Measurements from ENCODE around the gene LCP1.
"Not testable (repeated sequence)": the region's sequence is repeated elsewhere in the genome, so short reads cannot be mapped to it uniquely, and the experiment has no call there.

The LCP1 gene, protein sequence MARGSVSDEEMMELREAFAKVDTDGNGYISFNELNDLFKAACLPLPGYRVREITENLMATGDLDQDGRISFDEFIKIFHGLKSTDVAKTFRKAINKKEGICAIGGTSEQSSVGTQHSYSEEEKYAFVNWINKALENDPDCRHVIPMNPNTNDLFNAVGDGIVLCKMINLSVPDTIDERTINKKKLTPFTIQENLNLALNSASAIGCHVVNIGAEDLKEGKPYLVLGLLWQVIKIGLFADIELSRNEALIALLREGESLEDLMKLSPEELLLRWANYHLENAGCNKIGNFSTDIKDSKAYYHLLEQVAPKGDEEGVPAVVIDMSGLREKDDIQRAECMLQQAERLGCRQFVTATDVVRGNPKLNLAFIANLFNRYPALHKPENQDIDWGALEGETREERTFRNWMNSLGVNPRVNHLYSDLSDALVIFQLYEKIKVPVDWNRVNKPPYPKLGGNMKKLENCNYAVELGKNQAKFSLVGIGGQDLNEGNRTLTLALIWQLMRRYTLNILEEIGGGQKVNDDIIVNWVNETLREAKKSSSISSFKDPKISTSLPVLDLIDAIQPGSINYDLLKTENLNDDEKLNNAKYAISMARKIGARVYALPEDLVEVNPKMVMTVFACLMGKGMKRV

DNA sequence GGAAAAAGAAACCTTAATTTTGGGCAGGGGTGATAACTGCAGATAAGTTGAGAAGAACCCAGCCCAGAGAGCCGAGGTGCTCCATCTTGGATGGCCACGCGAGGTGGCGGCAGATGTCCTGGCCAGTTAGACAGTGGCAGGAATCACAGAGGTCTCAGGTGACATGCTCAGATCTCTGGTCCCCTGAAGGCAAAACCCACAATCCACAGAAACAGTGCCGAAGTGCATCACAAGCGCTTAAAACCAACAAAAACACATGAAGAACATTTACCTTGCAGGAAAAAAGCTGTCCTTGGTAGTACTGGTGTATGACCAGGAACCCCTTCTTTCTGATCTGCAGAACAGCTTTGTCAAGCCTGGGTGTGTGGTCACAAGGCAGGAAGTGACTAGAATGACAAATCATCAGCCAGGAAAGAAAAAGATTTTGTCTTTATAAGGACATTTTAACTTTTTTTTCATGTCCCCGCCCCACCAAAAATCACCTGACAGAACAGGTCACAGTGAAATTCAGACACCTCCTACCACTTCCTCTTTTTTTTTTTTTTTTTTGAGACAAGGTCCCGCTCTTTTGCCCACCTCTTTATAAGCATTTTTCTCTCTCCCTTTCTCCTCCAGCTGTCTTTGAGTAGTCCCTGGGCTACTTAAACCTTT, at the start of gene LCP1:
Gene LCP1 (minus strand): TSS at position 338 of the 651 bp plus-strand sequence. CDS start 22,515 bp downstream, outside the sequence.
- peak; percentile 63 to 81 for DNase-seq (ENCODE audit: low read depth in 2 of 2)

DNA sequence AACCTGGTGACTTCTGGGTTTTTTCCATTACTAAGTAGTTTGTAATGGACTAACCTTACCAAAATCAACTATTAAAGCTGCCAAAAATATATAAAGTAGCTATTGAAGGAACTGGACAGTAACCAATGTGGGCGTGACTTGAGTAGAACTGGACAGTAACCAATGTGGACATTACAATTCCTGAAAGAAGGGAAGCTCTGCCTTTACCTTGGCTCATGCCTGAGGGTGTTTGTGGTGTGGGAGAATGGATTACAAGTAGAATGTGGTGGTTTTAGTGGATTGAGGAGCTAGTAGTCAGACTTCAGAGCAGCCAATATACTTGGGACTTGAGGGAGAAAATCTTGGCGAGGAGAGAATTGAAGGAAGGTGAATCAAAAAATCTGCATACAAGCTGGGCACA, 47.3 kb upstream of the LCP1 start:
- DNase-seq (ENCODE audit: low read depth in 2 of 2) = no peak

DNA sequence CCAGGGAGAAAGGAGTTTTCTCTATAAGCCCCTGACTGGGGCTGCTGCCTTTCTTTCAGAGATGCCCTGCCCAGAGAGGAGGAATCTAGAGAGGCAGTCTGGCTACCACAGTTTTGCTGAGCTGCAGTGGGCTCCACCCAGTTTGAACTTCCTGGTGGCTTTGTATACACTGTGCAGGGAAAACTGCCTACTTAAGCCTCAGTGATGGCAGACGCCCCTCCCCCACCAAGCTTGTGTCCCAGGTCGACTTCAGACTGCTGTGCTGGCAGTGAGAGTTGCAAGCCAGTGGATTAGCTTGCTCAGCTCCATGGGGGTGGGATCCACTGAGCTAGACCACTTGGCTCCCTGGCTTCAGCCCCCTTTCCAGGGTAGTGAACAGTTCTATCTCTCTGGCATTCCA, 38.3 kb upstream of the LCP1 start:
- not testable (repeated sequence) for DNase-seq (ENCODE audit: low read depth in 2 of 2)

DNA sequence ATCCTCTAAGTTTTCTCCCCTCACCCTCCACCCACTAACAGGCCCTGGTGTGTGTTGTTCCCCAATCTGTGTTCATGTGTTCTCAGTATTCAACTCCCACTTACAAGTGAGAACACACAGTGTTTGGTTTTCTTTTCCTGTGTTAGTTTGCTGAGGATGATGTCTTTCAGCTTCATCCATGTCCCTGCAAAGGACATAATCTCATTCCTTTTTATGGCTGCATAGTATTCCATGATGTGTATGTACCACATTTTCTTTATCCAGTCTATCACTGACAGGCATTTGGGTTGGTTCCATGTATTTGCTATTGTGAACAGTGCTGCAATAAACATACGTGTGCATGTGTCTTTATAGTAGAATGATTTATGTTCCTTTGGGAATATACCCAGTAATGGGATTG, 32.8 kb upstream of the LCP1 start:
- not testable (repeated sequence) for DNase-seq (ENCODE audit: low read depth in 2 of 2)

DNA sequence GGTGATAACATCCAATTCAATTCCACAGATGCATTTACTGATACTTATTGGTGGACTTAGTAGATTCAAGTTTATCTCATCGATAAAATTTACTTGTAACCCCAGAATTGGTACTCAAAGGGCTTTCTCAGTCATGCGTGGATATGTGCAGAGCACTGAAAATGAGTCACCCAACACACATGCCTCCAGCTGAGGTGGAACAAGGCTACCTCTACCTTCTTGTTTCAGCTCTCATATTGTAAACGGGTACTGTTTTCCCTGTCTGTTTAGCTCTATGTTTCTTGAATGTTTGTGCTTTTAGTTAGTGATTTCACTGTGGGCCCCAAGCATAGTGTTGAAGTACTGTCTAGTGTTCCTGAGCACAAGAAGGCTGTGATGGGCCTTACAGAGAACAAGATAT, 31.3 kb upstream of the LCP1 start:
- DNase-seq (ENCODE audit: low read depth in 2 of 2) = no peak

DNA sequence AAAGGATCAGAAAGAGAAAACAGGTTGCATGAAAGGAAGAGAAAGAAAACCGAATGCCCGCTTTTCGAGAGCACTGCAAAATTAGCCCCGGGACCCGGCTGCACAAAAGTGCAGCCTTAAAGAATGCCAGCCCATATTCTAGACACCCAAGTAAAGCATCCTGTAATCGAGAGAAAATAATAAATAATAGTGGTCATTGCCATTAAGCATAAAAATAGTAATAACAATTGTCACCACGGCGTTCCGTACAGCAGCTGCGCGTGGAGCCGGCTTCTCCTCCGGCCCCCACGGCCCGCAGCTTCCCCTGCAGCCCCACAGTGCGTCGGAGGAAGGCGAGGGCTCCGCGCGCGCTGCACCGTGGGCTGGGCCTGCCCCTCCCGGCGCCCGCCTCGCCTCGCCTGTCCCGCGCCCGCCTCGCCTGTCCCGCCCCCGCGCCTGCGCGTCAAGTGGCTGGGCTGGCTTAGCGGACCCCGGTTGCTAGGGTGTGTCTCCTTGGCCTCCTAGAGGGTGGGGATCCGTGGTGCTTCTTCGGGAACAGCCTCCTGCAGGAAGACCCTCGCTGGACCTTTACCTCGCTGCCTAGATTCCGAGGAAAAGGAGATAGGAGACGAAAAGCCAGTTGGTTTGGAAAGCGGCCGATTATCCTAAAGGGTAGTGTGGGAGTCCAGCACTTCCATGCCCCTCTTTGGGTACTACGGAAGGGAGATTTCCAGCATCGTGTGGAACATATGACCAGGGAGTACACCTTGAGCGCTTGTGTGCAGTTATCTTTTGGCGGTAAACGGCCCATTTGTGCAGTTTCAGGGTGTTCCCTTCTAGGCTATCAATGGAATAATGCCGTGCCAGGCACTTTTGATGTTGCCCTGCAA, 29.7 kb upstream of the LCP1 start, which contains the start of gene LRRC63:
Gene LRRC63 (plus strand): TSS at position 446 of the 869 bp plus-strand sequence. CDS start 1,107 bp downstream, outside the sequence.
- DNase-seq (ENCODE audit: low read depth in 2 of 2) = peak; percentile 68 to 83

DNA sequence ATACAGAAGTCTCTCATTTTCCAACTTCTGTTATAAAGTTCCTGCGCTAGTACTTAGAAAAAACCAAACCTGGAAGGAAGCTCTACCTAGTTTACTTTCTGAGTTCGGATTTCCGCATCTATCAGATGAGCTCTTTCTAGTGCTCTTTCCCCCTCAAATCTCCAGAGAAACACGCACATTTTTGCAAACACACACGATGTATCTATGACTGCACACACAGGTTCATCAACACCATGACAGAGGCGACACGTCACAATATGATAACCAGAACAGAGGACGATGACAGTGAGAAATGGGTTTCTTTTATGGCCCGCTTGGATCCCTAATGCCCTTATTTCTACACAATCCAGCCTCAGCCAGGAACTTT, 29.1 kb upstream of the LCP1 start:
- DNase-seq (ENCODE audit: low read depth in 2 of 2) = peak in 1 of 2 donors; percentile 16

DNA sequence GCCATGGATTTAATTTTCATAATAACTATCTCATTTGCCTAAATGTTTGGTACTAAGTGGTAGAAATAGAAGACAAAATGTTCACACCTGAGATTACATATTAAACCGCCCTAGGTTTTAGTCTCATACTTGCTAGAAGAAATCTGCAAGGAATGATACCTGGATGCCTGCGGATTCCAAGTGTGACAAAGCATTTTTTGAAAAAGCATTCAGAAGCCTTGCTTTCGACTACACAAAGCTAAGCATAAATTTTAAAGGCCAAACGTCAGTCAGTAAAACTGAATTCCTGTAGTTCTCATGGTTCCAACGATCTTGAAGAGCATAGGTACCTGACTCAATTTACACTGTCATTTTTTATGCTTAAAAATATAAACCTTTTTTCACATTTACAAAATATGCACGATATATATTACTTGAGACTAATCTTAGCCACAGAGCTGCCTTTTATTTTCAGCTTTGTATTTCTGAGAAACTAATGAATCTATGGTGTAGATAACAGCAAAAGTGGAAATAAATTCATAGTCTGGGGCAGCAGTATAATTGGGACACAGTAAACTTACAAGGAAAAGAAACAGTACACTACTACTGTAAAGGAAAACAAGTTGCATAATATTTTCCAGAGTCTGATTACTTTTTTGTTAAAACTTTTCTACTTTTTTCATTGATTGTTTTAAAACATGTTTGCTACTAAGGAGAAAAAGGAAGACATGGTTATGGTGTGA, 28.5 kb upstream of the LCP1 start:
- no peak for DNase-seq (ENCODE audit: low read depth in 2 of 2)

DNA sequence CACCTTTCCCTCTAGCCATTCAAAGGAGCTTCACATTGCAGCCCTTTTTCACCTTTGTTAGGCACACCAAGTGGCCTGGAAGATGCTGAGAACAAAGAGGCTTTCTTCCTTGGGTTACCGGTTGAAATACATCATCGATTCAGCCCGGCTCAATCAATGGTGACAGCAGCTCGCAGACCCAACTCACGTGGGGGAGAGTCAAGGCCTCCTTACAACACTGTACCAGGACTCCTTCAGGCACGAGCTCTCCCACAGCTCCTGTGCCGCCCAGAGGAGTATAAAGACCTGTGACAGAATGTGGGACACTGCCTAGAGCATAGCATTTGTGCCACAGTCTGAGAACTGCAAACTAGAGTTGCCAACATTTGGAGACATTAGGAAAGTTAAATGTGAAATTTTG, 25.9 kb upstream of the LCP1 start:
- DNase-seq (ENCODE audit: low read depth in 2 of 2) = no peak

DNA sequence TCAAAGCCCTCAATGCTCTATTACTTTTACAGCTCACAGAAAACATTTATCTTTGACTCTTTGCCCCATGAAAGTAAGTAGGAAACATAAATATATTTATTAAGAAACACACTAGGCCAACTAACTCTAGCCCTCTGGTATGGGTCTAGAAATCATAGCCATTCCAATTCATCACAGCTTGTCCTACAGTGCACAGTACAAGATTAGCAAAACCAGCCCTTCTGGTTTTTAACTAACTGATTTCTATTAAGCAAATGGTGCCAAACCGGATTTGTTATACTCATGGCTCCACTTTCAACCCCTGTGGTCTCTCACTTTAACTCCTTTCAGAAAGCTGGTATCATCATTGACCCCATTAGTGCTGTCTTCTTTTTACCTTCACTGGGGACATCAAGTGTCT, 24.2 kb upstream of the LCP1 start:
- no peak for DNase-seq (ENCODE audit: low read depth in 2 of 2)

DNA sequence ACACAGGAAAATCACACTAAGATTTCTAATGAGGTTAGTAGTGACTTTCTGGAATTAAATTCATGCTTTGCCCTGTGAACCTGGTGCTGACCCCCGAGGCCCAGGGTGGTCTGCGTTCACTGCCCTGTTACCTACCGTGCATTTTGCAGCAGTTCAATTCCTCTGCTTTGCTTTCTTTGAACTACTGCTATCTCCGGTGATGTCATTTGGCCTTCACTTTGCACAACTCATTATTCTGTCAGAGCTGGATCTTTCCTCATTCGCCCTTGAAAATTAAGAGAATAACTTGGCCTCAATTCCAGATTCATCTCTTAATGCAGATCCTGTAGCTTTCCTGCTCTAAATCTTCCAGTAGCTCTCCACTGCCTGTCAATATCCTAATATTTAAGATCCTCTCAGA, 21.0 kb upstream of the LCP1 start:
- DNase-seq (ENCODE audit: low read depth in 2 of 2) = no peak

DNA sequence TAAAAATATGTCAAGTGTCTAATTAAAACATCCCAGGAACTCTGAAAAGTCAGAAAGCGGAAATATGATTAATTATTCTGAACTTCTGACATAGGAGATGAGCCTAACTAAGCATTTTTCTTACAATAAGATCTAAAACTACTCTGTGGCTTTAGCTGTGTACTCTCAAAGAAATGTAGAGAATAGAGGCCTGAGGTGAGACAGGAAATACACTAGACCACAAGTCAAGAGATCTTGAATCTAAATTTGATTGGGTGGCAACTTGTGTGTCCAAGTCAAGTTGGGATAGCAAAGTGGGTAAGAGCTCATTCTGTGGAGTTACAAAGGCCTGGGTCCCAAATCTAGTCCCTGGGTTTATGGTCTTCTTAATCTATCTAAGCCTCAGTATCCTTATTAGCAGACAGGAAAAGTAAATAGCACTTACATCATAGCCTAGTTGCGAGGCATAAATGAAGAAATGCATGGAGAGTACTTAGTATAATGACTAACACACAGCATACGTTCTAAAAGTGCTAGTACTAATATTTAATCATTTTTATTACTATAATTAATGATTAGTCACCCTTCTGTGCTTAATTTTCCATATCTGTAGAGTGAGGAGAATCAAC, 20.3 kb upstream of the LCP1 start:
- DNase-seq (ENCODE audit: low read depth in 2 of 2) = no peak

DNA sequence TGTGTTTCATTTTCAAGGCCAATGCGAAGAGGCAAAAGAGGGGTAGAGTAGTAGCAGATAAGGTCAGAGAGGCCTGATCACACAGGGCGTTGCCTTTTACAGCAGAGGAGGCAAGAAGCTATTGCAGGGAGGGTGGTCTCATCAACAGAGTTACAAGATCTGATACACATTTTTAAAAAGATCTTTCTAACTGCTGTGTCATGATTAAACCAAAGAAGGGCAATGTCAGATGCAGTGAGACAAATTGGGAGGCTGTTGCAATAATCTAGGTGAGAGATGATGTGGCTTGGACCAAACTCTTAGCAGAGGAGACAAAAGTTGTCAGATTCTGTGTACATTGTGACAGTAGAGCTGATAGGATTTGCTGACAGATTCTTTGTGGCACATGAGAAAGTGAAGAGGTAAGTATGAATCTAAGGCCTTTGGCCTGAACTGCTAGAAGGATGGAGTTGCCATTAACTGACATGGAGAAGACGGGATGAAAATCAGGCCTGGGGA, 16.8 kb upstream of the LCP1 start:
- DNase-seq (ENCODE audit: low read depth in 2 of 2) = no peak

DNA sequence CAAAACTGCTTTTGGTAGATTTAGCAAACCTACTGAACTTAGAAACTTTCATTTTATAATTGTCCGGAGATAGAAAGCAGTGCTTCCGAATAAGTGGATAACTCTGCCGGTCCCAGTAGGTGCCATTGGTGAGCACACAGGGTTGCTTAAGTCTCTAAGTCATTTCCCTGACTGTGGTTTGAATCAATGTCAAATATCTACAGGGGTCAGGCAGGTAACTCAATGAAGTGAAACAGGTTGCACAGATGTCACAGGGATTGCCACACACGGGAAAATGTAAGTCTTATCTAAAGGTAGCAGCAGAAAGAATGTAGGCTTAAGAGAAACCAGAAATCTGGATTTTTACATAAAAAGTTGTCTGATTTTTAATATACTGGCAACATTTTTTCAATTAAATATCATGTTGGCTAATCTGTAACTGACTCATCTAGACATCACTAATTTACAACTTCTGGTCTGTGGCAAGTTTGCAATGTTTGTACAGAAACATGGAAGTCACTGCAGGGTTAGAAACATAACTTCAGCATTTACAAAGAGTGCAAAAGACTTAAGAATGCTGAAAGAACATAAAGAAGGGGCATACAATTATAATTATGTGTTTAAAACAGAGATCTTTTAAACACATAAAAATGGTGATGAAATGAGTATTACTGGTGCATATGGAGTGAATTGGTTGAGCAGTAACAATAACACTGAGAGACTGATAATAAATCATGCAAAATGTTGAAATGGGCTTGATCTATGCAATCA, 15.5 kb upstream of the LCP1 start:
- no peak for DNase-seq (ENCODE audit: low read depth in 2 of 2)

DNA sequence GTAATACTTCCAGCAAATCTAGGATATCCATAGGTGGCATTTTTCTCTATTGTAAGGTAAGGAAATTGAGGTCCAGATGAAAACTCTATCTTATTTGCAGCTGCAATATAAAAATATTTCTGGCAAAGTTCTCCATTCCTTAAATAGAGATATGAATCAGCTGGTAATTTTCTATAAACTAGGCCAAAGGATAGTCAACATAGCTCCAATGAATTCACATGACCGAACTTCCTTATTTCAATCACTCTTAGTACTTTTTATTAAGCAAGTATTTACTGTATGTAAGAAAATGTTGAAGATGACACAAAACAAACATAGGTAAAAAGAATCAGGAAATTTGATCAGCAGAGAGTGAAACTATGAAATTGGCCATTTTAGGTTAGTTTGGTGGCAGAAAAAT, 13.0 kb upstream of the LCP1 start:
- DNase-seq (ENCODE audit: low read depth in 2 of 2) = no peak

DNA sequence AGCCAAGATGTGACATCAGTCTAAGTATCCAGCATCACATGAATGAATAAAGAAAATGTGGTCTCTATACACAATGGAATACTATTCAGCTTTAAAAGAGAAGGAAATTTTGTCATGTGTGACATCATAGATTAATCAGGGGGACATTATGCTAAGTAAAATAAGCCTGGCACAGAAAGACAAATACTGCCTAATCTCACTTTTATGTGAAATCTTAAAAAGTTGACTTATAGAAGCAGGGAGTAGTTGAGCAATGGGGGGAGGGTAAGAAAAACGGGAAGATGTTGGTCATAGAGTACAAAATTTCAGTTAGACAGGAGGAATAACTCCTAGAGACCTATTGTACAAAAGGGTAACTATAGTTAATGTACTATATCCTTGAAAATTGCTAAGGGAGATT, 10.4 kb upstream of the LCP1 start:
- DNase-seq (ENCODE audit: low read depth in 2 of 2) = no peak

DNA sequence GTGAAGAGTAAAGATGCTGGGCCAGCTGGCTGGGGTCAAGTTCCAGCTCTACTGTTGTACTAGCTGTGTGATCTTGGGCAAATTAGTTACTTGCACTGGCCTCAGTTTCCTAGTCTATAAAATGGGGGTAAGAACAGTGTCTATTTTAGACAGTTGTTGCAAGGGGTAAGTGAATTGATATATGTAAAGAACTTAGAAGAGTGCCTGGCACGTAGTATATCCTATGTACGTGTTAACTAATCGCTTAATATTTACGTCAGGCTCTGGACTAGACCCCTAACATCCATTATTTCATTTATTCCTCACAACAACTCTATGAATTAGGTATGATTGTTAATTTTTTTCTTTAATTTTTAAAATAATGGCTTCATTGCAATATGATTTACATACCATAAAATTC, 3.7 kb upstream of the LCP1 start:
- DNase-seq (ENCODE audit: low read depth in 2 of 2) = no peak

DNA sequence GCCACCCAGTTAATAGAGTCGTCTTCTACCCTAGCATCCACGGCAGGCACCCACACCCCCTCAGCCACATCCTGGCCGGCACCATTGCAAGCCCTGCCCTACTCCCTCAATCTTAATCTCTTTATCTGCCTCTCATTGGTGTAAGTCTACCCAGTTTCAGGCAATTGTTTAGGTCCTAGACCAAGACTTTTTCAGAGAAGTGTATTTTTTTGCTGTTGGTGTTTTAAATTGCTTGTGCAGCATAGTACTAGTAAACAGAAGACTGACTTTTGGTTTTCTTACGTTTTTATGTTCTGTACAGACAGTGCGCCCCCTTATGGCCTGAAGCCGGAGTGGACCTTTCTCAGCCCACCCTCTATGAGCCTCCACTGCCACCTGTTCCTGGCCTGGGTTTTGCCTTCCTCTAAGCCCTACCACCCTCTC, 2.3 kb upstream of the LCP1 start:
- DNase-seq (ENCODE audit: low read depth in 2 of 2) = peak; percentile 61 to 64

DNA sequence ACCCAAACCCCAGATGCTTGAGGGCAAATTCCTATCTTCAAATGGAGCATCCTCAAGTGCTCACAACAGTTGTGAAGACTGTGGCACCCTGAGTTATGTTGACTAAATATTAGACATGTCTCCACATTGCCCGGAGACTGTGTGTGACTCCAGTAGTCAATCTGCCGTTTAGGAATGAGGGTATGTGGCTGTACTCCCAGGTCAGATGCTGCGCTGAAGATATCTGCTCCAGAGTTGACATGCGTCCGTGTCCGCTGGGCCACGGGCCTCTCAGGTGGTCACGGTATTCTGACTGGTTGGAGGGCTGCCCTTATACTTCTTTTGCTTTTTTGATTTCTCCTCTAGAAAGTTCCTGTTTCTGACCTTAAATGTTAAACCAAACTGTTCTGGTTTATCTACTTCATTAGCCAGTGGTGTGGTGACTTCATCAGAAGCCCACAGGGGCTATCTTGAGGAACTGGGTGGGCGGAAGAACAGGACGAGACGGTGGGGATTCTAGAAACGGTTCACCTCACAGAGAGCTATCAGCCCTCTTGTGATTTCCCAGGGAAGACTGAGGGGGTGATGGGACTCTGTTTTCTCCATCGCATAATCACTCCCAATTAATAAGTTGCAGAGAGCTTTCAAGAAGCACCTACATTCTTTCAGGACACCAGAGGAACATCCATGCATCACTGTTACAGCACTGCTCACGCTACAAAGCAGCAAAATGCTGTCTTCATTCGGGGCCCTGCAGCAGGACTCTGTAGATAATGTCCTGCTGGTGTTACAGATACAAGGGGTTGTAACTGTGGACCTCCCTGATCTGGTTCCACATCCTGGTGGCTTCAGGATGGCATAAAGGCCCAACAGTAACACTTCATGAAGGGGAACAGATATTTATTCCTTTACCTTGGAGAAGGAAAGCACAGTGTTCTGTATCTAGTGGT, 1.3 kb upstream of the LCP1 start:
- DNase-seq (ENCODE audit: low read depth in 2 of 2) = no peak
